H1 (cell line): Measurements from ENCODE around the gene DMGDH.

Source experiments
- BRCA1 ChIP-seq: IDR thresholded peaks from 2 replicates; pipeline ENCODE4 v1.6.1; 2012; ENCODE audit warnings: low read depth, low read length, improper control_type of control experiment
- CTCF ChIP-seq, 3 experiments: IDR thresholded peaks; 1 replicate in 2 of 3; 2 replicates in 1 of 3; pipeline versions ENCODE4 v1.5.1 to v1.6.1; 2011; ENCODE audit warnings: low read length in 3 of 3, mild to moderate bottlenecking in 3 of 3, inconsistent platforms in 2 of 3, low read depth in 1 of 3, moderate library complexity in 1 of 3; ENCODE audit not compliant: insufficient read depth in 1 of 3; ENCODE audit errors: control extremely low read depth in 1 of 3
- MAFK ChIP-seq: IDR thresholded peaks from 2 replicates; pipeline ENCODE4 v1.6.1; 2012; ENCODE audit warnings: low read depth, mild to moderate bottlenecking, improper control_type of control experiment, low read length
- PHF8 ChIP-seq: fragments of 200-600 bp; sonication (generic); conservative IDR thresholded peaks from 2 replicates; pipeline ENCODE4 v1.7.1; 2012; ENCODE audit warnings: low read depth, mild to moderate bottlenecking, inconsistent platforms, low read length, moderate library complexity
- POLR2AphosphoS5 ChIP-seq: IDR thresholded peaks from 2 replicates; pipeline ENCODE4 v1.6.1; 2011; ENCODE audit warnings: low read depth, low read length
- SAP30 ChIP-seq: fragments of 300-600 bp; sonication (generic); IDR thresholded peaks from 2 replicates; pipeline ENCODE4 v1.7.1; 2012; ENCODE audit warnings: low read length, moderate library complexity, mild to moderate bottlenecking, inconsistent platforms; ENCODE audit not compliant: insufficient read depth, insufficient replicate concordance
- SIN3A ChIP-seq, 2 experiments: IDR thresholded peaks in 1 of 2; conservative IDR thresholded peaks in 1 of 2; 2 replicates each; pipeline ENCODE4 v1.6.1; 2011 to 2012; ENCODE audit warnings: low read length in 2 of 2, improper control_type of control experiment in 1 of 2, low read depth in 1 of 2, mild to moderate bottlenecking in 1 of 2
- SIRT6 ChIP-seq: IDR thresholded peaks from one replicate; pipeline ENCODE4 v1.7.1; 2012; ENCODE audit warnings: low read length, inconsistent platforms
- YY1 ChIP-seq: IDR thresholded peaks from 2 replicates; pipeline ENCODE4 v1.6.1; 2011; ENCODE audit warnings: low read depth, mild to moderate bottlenecking, low read length

GRCh38 chr5:79111960-79112702 lies 42.7 kb upstream of the DMGDH start:
- TF ChIP-seq CTCF (IDR thresholded peaks at IDR 0.05; ENCODE audit: control extremely low read depth in 1 of 3, insufficient read depth in 1 of 3, low read depth in 1 of 3, low read length in 3 of 3) = peak in 2 of 3 experiments; percentile 2 to 3; a peak in 2 of 4 replicates
- TF ChIP-seq MAFK = no peak
- TF ChIP-seq PHF8 = no peak
- TF ChIP-seq POLR2AphosphoS5 = no peak
- no peak for TF ChIP-seq YY1
- TF ChIP-seq SAP30 = no peak
- TF ChIP-seq SIRT6 = no peak
- no peak for TF ChIP-seq BRCA1
- no peak for TF ChIP-seq SIN3A (conservative IDR thresholded peaks at IDR 0.05 in 1 of 2, IDR thresholded peaks at IDR 0.05 in 1 of 2; ENCODE audit: low read depth in 1 of 2, low read length in 2 of 2)
